ENCODE data around the gene SUPT3H. TPM values are rescaled to one million over a fixed set of nuclear protein-coding genes. Genes with fewer than 3 reads are reported as not detected.
"Not testable (repeated sequence)": the region's sequence is repeated elsewhere in the genome, so short reads cannot be mapped to it uniquely, and the experiment has no call there.

SUPT3H gene
- total and polyA plus RNA-seq, 12 donors = 10.0 to 56.2 (median 16.6) TPM

- DNase-seq = no peak
- Histone ChIP-seq H3K27me3 (no peaks in the 10 kb centered on the region), H3K4me3 (no peak overlapping the region), H3K27ac (no peak overlapping the region), H3K4me1 (replicated peaks in 1 of 2) (no peaks in the 10 kb centered on the region), H3K9me3 (replicated peaks in 1 of 3) (no peaks in the 10 kb centered on the region), H3K36me3 (replicated peaks in 1 of 2) (no peaks in the 10 kb centered on the region)
- intact Hi-C loops (cut with DNase I) = no loop called here
- WGBS, 4 donors = 95 to 99% (median 96%) methylated on average over 5 of the region's 5 CpGs
- TF ChIP-seq POLR2A (IDR thresholded peaks at IDR 0.05) (no peak), CTCF (IDR thresholded peaks at IDR 0.05) (no peak)
These were observed 87.8 kb downstream of the SUPT3H start for GRCh38 chr6:45289751-45290514.

GRCh38 chr6:45286707-45287106 lies 91.0 kb downstream of the SUPT3H start:
- H3K4me1 ChIP-seq (replicated peaks in 1 of 2); intact Hi-C loops (cut with DNase I); H3K27me3 ChIP-seq; H3K9me3 ChIP-seq (replicated peaks in 1 of 3); H3K27ac ChIP-seq; H3K36me3 ChIP-seq (replicated peaks in 1 of 2); DNase-seq; H3K4me3 ChIP-seq: not testable (repeated sequence)
- WGBS, 4 donors = 96 to 100% (median 99%) methylated on average over 3 of the region's 3 CpGs

GRCh38 chr6:45278367-45278766 lies 99.4 kb downstream of the SUPT3H start:
- 88 to 96% (median 89%) methylated on average over 1 of the region's 1 CpG for WGBS, 4 donors
- DNase-seq = no peak
- H3K27ac ChIP-seq = no peak overlapping the region
- TF ChIP-seq POLR2A (IDR thresholded peaks at IDR 0.05) (no peak), CTCF (IDR thresholded peaks at IDR 0.05) (no peak)
- H3K4me1 ChIP-seq (replicated peaks in 1 of 2) = no peaks in the 10 kb centered on the region
- no peaks in the 10 kb centered on the region for H3K36me3 ChIP-seq (replicated peaks in 1 of 2)
- intact Hi-C loops (cut with DNase I) = no loop called here
- no peak overlapping the region for H3K4me3 ChIP-seq
- H3K9me3 ChIP-seq (replicated peaks in 1 of 3) = no peaks in the 10 kb centered on the region
- H3K27me3 ChIP-seq = no peaks in the 10 kb centered on the region

GRCh38 chr6:45277741-45278140 lies 100.0 kb downstream of the SUPT3H start:
- intact Hi-C loops (cut with DNase I); DNase-seq; H3K4me1 ChIP-seq (replicated peaks in 1 of 2); H3K27me3 ChIP-seq; H3K36me3 ChIP-seq (replicated peaks in 1 of 2); H3K27ac ChIP-seq; H3K4me3 ChIP-seq; H3K9me3 ChIP-seq (replicated peaks in 1 of 3): not testable (repeated sequence)
- WGBS, 4 donors = 92 to 96% (median 96%) methylated on average over 4 of the region's 4 CpGs

GRCh38 chr6:45275358-45275757 lies 102.4 kb downstream of the SUPT3H start:
- Histone ChIP-seq H3K4me1 (replicated peaks in 1 of 2) (no peaks in the 10 kb centered on the region), H3K9me3 (replicated peaks in 1 of 3) (no peaks in the 10 kb centered on the region), H3K27me3 (no peaks in the 10 kb centered on the region), H3K36me3 (replicated peaks in 1 of 2) (no peaks in the 10 kb centered on the region), H3K27ac (no peak overlapping the region), H3K4me3 (no peak overlapping the region)
- intact Hi-C loops (cut with DNase I) = no loop called here
- DNase-seq = no peak
- TF ChIP-seq CTCF (IDR thresholded peaks at IDR 0.05) = no peak
- no peak for TF ChIP-seq POLR2A (IDR thresholded peaks at IDR 0.05)
- 90 to 98% (median 94%) methylated on average over 1 of the region's 1 CpG for WGBS, 4 donors
